HEK293T (cell line): ENCODE data around the gene OR52E6.

Experiments
- CTCF ChIA-PET: fragments of 350-600 bp; formaldehyde crosslinking; extraction: SDS; loops from one replicate; lab custom pipeline; 2021; ENCODE audit warnings: antibody characterized with exemption, inconsistent platforms; lab: Yijun Ruan, JAX
- POLR2A ChIA-PET: fragments of 350-600 bp; formaldehyde crosslinking; extraction: SDS; loops from one replicate; lab custom pipeline; 2020; ENCODE audit warnings: antibody characterized with exemption, inconsistent platforms; lab: Yijun Ruan, JAX
- DNase-seq: peaks from one replicate; pipeline ENCODE4 v3.0.0; 2012; ENCODE audit warnings: mixed read lengths; ENCODE audit errors: extremely low spot score
- ARNT ChIP-seq: fragments of 450-650 bp; IDR thresholded peaks from 2 replicates; pipeline ENCODE4 v1.6.1; 2017; ENCODE audit warnings: mild to moderate bottlenecking
- BHLHE40 ChIP-seq: fragments of 450-650 bp; IDR thresholded peaks from 2 replicates; pipeline ENCODE4 v1.6.1; 2016; ENCODE audit warnings: mild to moderate bottlenecking, moderate library complexity, borderline replicate concordance
- CTBP1 ChIP-seq: fragments of 450-650 bp; IDR thresholded peaks from 2 replicates; pipeline ENCODE4 v1.6.1; 2016; ENCODE audit warnings: borderline replicate concordance
- ELF4 ChIP-seq: fragments of 450-650 bp; IDR thresholded peaks from 2 replicates; pipeline ENCODE4 v1.6.1; 2017; ENCODE audit warnings: antibody characterized with exemption
- FOXA1 ChIP-seq: fragments of 450-650 bp; IDR thresholded peaks from 2 replicates; pipeline ENCODE4 v1.6.1; 2016; ENCODE audit warnings: mild to moderate bottlenecking
- FOXK2 ChIP-seq: fragments of 450-650 bp; IDR thresholded peaks from 2 replicates; pipeline ENCODE4 v1.6.1; 2016; ENCODE audit warnings: mild to moderate bottlenecking
- FOXM1 ChIP-seq: fragments of 450-650 bp; IDR thresholded peaks from 2 replicates; pipeline ENCODE4 v1.6.1; 2017; ENCODE audit warnings: mild to moderate bottlenecking, borderline replicate concordance
- HDGF ChIP-seq: fragments of 450-650 bp; IDR thresholded peaks from 2 replicates; pipeline ENCODE4 v1.6.1; 2017; ENCODE audit warnings: antibody characterized with exemption, borderline replicate concordance
- L3MBTL2 ChIP-seq: fragments of 450-650 bp; conservative IDR thresholded peaks from 2 replicates; pipeline ENCODE4 v1.6.1; 2016; ENCODE audit warnings: mild to moderate bottlenecking
- LEF1 ChIP-seq: fragments of 450-650 bp; IDR thresholded peaks from 2 replicates; pipeline ENCODE4 v1.6.1; 2017; ENCODE audit warnings: mild to moderate bottlenecking, borderline replicate concordance
- NFRKB ChIP-seq: fragments of 450-650 bp; IDR thresholded peaks from 2 replicates; pipeline ENCODE4 v1.6.1; 2016; ENCODE audit warnings: mild to moderate bottlenecking, moderate library complexity
- PKNOX1 ChIP-seq: fragments of 450-650 bp; IDR thresholded peaks from 2 replicates; pipeline ENCODE4 v1.6.1; 2016
- SP1 ChIP-seq: fragments of 450-650 bp; IDR thresholded peaks from 2 replicates; pipeline ENCODE4 v1.6.1; 2017
- SUZ12 ChIP-seq: fragments of 450-650 bp; IDR thresholded peaks from 2 replicates; pipeline ENCODE4 v1.6.1; 2016; ENCODE audit warnings: mild to moderate bottlenecking
- TARDBP ChIP-seq: fragments of 450-650 bp; IDR thresholded peaks from 2 replicates; pipeline ENCODE4 v1.6.1; 2016
- ZNF384 ChIP-seq: fragments of 450-650 bp; IDR thresholded peaks from 2 replicates; pipeline ENCODE4 v1.6.1; 2016

The OR52E6 gene

DNA sequence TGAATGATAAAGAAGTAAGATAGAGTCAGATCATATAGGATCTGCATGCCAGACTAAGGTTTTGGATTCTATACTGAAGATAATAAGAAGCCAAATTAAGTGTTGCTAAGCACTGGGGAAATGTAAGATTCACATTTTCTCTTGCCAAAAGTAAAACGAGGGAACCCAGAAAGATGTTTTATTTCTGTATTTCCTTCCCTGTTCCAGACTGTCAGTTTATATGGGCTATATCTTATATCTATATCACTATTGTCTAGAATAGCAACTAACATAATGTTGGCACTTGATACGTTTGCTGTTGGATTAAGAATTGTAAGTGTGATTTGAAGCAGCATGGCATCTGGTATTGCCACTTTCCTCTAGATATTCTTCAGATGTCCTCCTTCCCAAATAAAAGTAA, 8.3 kb downstream of the OR52E6 start:
- CTCF ChIA-PET: no interaction called here
- POLR2A ChIA-PET: no interaction called here
- DNase-seq: no peak
- TF ChIP-seq NFRKB (no peak), FOXA1 (no peak), BHLHE40 (no peak), CTBP1 (no peak), SUZ12 (no peak), TARDBP (no peak), ARNT (no peak)

DNA sequence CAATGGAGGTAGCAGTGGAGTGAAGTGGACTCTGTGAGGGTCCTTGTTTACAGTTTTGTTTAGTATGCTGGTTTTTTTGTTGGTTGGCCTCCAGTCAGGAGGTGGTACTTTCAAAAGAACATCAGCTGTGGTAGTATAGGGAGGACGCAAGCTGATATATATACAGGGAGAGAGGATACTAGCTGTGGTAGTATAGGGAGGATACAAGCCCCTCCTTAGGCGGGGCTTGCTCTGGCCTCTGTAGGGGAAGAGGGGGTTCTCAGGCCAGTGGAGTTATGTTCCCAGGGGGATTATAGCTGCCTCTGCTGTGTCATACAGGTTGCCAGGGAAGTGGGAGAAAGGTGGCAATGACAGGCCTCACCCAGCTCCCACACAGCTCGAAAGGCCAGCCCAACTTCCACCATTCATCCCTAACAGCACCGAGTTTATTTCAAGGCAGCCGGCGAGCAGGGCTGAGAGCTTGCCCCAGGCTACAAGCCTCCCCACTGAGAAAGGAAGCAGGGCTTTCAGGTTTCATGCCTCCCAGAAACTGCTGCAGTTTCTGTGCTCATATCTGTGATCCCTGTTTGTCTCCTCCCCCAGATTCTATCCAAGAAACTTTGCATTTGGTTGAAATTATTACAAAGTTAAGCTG, 10.4 kb downstream of the OR52E6 start:
- POLR2A ChIA-PET: no interaction called here
- CTCF ChIA-PET: no interaction called here
- no peak for TF ChIP-seq ARNT
- TF ChIP-seq FOXM1: no peak
- no peak for TF ChIP-seq L3MBTL2
- TF ChIP-seq SP1: no peak
- no peak for TF ChIP-seq HDGF
- no peak for TF ChIP-seq NFRKB
- no peak for TF ChIP-seq BHLHE40
- no peak for DNase-seq

DNA sequence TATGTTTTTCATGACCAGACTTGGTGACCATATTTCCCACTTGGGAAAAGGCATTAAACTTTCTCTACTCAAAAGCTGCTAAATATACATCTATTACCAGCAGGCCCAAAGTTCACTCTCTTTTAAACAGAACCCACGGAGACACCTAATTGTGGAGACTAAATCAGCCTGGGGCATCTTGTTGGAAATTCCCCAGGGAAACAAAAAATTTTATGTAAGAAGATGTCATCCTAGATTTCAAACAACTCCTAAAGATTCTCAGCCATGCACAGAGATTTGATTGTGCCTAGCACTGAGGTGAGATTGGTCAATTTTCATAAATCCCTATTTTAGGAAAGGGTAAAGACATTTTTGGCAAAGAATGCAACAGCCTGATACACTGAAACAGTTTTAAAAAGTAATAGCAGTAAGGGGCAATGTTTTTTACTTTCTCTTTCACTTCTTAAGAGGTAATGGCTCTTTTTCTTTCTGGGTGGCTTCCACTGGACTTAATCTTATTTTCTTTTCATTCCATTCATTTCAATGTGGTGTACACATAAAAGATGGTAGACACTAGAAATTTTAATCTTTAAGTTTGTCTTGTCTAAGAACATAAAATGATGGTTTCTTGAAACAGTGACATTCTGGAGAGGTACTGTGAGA, 23.3 kb downstream of the OR52E6 start:
- ChIA-PET POLR2A (no interaction called here), CTCF (no interaction called here)
- no peak for TF ChIP-seq L3MBTL2
- TF ChIP-seq TARDBP: no peak
- TF ChIP-seq FOXK2: no peak
- no peak for TF ChIP-seq SUZ12
- TF ChIP-seq FOXA1: no peak
- TF ChIP-seq ELF4: no peak
- TF ChIP-seq ZNF384: no peak
- no peak for TF ChIP-seq CTBP1
- TF ChIP-seq SP1: no peak
- no peak for TF ChIP-seq ARNT
- TF ChIP-seq LEF1: no peak
- TF ChIP-seq NFRKB: no peak
- DNase-seq: no peak

GRCh38 chr11:5815534-5815933, 26.2 kb downstream of the OR52E6 start:
- DNase-seq: no peak
- ChIA-PET CTCF (no interaction called here), POLR2A (no interaction called here)
- TF ChIP-seq L3MBTL2 (no peak), SP1 (no peak), SUZ12 (no peak), BHLHE40 (no peak), ZNF384 (no peak), PKNOX1 (no peak), FOXA1 (no peak), NFRKB (no peak), TARDBP (no peak), ARNT (no peak), FOXK2 (no peak), LEF1 (no peak), CTBP1 (no peak), HDGF (no peak), ELF4 (no peak), FOXM1 (no peak)

GRCh38 chr11:5809905-5810795, 31.5 kb downstream of the OR52E6 start:
- TF ChIP-seq BHLHE40 (no peak), ARNT (no peak), SUZ12 (no peak), SP1 (no peak), HDGF (no peak), L3MBTL2 (no peak), TARDBP (no peak), CTBP1 (no peak), ZNF384 (no peak), FOXK2 (no peak), FOXA1 (no peak), LEF1 (no peak), PKNOX1 (no peak), FOXM1 (no peak)
- POLR2A ChIA-PET: no interaction called here
- CTCF ChIA-PET: interaction anchor here (1.2 kb wide), 1 partner anchor 81 kb away, joined by 4 read pairs; no protein-coding TSS in a partner anchor
- no peak for DNase-seq

DNA sequence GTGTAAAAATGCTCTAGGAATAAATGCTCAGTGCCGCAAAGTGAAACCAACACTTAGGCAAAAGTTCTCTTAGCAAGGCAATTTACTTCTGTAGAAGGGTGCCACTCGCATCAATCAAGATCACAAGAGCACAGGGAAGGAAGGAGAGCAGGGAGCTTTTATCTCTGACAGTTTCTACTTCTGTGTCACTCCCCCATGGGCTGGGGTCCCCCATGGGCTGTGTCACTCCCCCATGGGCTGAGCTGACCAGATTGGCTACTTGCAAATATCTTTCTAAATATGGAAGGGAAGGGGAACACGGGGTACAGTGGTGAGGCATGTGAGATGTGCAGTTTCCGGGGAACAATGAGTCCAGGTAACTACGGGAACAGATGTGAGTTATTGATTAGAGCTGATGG, 32.6 kb downstream of the OR52E6 start:
- POLR2A ChIA-PET: no interaction called here
- TF ChIP-seq TARDBP (no peak), FOXK2 (no peak)
- CTCF ChIA-PET: interaction anchor here (0.5 to 1.2 kb wide), 2 partner anchors 82 to 689 kb away, joined by 3 to 4 read pairs; no protein-coding TSS in a partner anchor

More for the DNA sequence above, 32.6 kb downstream of the OR52E6 start:
- no peak for DNase-seq
